Spleen (tissue), 7 donors: ENCODE measurements around the gene TBC1D8.

Source experiments
- CTCF ChIP-seq, 11 experiments: fragments of 200-600 bp in 7 of 11; fragments of 450-650 bp in 4 of 11; sonication (generic) in 4 of 11; IDR thresholded peaks in 8 of 11; conservative IDR thresholded peaks in 3 of 11; 1 replicate in 7 of 11; 2 replicates in 4 of 11; pipeline versions ENCODE4 v1.4.0 to v1.8.0; 2016 to 2021; ENCODE audit warnings: antibody characterized with exemption in 11 of 11, inconsistent platforms in 4 of 11, mild to moderate bottlenecking in 1 of 11
- POLR2A ChIP-seq, 3 donors: fragments of 450-650 bp; IDR thresholded peaks; one replicate each; pipeline ENCODE4 v1.5.1; 2017; ENCODE audit warnings: antibody characterized with exemption in 3 of 3, mild to moderate bottlenecking in 1 of 3
- POLR2AphosphoS5 ChIP-seq, 3 donors: sonication (generic); formaldehyde crosslinking; IDR thresholded peaks; one replicate each; pipeline ENCODE4 v1.5.1; 2017; ENCODE audit warnings: antibody characterized with exemption in 3 of 3
- donor health status: DM: no; HTN: no; CAD: no; lungs with moderate emphysema.
- donor health status: DM: no; HTN: no; CAD: no.
- donor health status: DM: no; HTN: no; CAD: no.

- no peak for TF ChIP-seq CTCF (IDR thresholded peaks at IDR 0.05 in 8 of 11, conservative IDR thresholded peaks at IDR 0.05 in 3 of 11)
- no peak for TF ChIP-seq POLR2A (IDR thresholded peaks at IDR 0.05)
- TF ChIP-seq POLR2AphosphoS5 (IDR thresholded peaks at IDR 0.05), result no peak
Measured at GRCh38 chr2:100998235-100998573, 153.0 kb downstream of the TBC1D8 start.
